ENCODE measurements around the gene RAB3C. TPM values are rescaled to one million over a fixed set of nuclear protein-coding genes. Genes with fewer than 3 reads are reported as not detected.

RAB3C gene
- total and polyA plus RNA-seq, 2 experiments from 2014 or later: 15.0 to 30.6 TPM

DNA sequence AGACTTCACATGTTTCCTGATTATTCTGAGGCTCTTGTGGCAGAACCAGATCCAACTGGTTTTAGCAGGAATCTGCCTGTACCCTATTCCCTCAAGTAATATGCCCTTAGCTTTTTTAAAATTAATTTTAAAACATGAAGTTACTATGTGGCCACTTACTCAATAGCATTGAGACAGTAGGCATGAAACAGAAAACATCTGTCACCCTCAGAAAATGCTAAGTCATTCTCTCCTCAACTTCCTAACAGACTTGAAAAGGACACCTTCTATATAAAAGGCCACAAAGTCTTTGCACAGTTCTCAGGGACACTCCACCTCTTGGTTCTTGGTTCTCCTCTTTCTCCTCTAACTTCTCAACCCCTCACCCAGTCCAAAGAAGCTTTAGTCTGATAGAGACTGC, 277.8 kb downstream of the RAB3C start:
- H3K36me3 Mint-ChIP-seq (ENCODE audit: low read depth): no peaks in the 10 kb centered on the region
- no peak overlapping the region for H3K4me2 ChIP-seq
- H3K27ac Mint-ChIP-seq: no peak overlapping the region
- H3K27ac ChIP-seq (ENCODE audit: low read depth): no peak overlapping the region
- H3K27me3 Mint-ChIP-seq (ENCODE audit: insufficient read depth, low read depth, poor library complexity): no peaks in the 10 kb centered on the region
- no peaks in the 10 kb centered on the region for H3K79me2 ChIP-seq (replicated peaks; ENCODE audit: insufficient read depth)
- TF ChIP-seq NANOG (IDR thresholded peaks at IDR 0.05; ENCODE audit: borderline replicate concordance) (no peak), EZH2 (IDR thresholded peaks at IDR 0.05; ENCODE audit: low read depth, unreplicated experiment) (no peak), CREB1 (CRISPR knock-in tag; IDR thresholded peaks at IDR 0.05; ENCODE audit: low read depth) (no peak)
- TF ChIP-seq, protein P1, sequence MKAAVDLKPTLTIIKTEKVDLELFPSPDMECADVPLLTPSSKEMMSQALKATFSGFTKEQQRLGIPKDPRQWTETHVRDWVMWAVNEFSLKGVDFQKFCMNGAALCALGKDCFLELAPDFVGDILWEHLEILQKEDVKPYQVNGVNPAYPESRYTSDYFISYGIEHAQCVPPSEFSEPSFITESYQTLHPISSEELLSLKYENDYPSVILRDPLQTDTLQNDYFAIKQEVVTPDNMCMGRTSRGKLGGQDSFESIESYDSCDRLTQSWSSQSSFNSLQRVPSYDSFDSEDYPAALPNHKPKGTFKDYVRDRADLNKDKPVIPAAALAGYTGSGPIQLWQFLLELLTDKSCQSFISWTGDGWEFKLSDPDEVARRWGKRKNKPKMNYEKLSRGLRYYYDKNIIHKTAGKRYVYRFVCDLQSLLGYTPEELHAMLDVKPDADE (IDR thresholded peaks at IDR 0.05): no peak
- H3K4me3 Mint-ChIP-seq: no peak overlapping the region
- no peaks in the 10 kb centered on the region for H4K20me1 ChIP-seq (replicated peaks; ENCODE audit: insufficient read depth)
- H3F3A ChIP-seq (replicated peaks; ENCODE audit: low read depth): no peaks in the 10 kb centered on the region
- no peak for DNase-seq (ENCODE audit: low spot score)
- H3K4me1 ChIP-seq (ENCODE audit: insufficient read depth): peaks cover 3% of the 10 kb centered on the region
- no peaks in the 10 kb centered on the region for H3K27me3 ChIP-seq (ENCODE audit: insufficient read depth)
- peak overlapping the region; percentile 56; the same call in 1 of the 2 replicates for H2AFZ ChIP-seq
- ATAC-seq: no peak
- H3K4me1 Mint-ChIP-seq: peaks cover 13% of the 10 kb centered on the region; the same call in 2 of the 3 replicates
- no peaks in the 10 kb centered on the region for H3K36me3 ChIP-seq (ENCODE audit: insufficient read depth)
- no peaks in the 10 kb centered on the region for H3K9me3 Mint-ChIP-seq
- no peak overlapping the region for H3K4me3 ChIP-seq
- peaks cover 7% of the 10 kb centered on the region; the same call in 1 of the 2 replicates for H3K9me2 ChIP-seq (ENCODE audit: insufficient read depth)

GRCh38 chr5:58868931-58869330, 286.1 kb downstream of the RAB3C start:
- Histone ChIP-seq H3F3A (replicated peaks; ENCODE audit: low read depth) (no peaks in the 10 kb centered on the region), H3K4me1 (ENCODE audit: insufficient read depth) (no peaks in the 10 kb centered on the region), H3K4me3 (no peak overlapping the region), H4K20me1 (replicated peaks; ENCODE audit: insufficient read depth) (no peaks in the 10 kb centered on the region), H3K27me3 (ENCODE audit: insufficient read depth) (no peaks in the 10 kb centered on the region), H2AFZ (no peak overlapping the region), H3K27ac (ENCODE audit: low read depth) (no peak overlapping the region), H3K9me2 (ENCODE audit: insufficient read depth) (no peaks in the 10 kb centered on the region), H3K36me3 (ENCODE audit: insufficient read depth) (no peaks in the 10 kb centered on the region), H3K79me2 (replicated peaks; ENCODE audit: insufficient read depth) (no peaks in the 10 kb centered on the region), H3K4me2 (no peak overlapping the region)
- H3K27me3 Mint-ChIP-seq (ENCODE audit: insufficient read depth, low read depth, poor library complexity): peaks cover 2% of the 10 kb centered on the region
- H3K4me3 Mint-ChIP-seq: no peak overlapping the region
- TF ChIP-seq ZNF331 (CRISPR knock-in tag; IDR thresholded peaks at IDR 0.05; ENCODE audit: low read depth) (no peak), CREB1 (CRISPR knock-in tag; IDR thresholded peaks at IDR 0.05; ENCODE audit: low read depth) (no peak)
- ATAC-seq: no peak
- H3K4me1 Mint-ChIP-seq: no peaks in the 10 kb centered on the region
- DNase-seq (ENCODE audit: low spot score): no peak
- no peaks in the 10 kb centered on the region for H3K36me3 Mint-ChIP-seq (ENCODE audit: low read depth)
- no peak overlapping the region for H3K27ac Mint-ChIP-seq
- no peaks in the 10 kb centered on the region for H3K9me3 Mint-ChIP-seq

GRCh38 chr5:58871648-58872242, 288.9 kb downstream of the RAB3C start:
- Mint-ChIP-seq H3K27me3 (ENCODE audit: insufficient read depth, low read depth, poor library complexity) (peaks cover 2% of the 10 kb centered on the region), H3K27ac (no peak overlapping the region), H3K4me3 (no peak overlapping the region), H3K36me3 (ENCODE audit: low read depth) (no peaks in the 10 kb centered on the region), H3K4me1 (no peaks in the 10 kb centered on the region), H3K9me3 (no peaks in the 10 kb centered on the region)
- no peaks in the 10 kb centered on the region for H3K79me2 ChIP-seq (replicated peaks; ENCODE audit: insufficient read depth)
- H3K36me3 ChIP-seq (ENCODE audit: insufficient read depth): no peaks in the 10 kb centered on the region
- DNase-seq (ENCODE audit: low spot score) (peak; percentile 65), ATAC-seq (no peak)
- H3F3A ChIP-seq (replicated peaks; ENCODE audit: low read depth): no peaks in the 10 kb centered on the region
- H3K27me3 ChIP-seq (ENCODE audit: insufficient read depth): no peaks in the 10 kb centered on the region
- no peak overlapping the region for H3K4me2 ChIP-seq
- H4K20me1 ChIP-seq (replicated peaks; ENCODE audit: insufficient read depth): no peaks in the 10 kb centered on the region
- no peaks in the 10 kb centered on the region for H3K4me1 ChIP-seq (ENCODE audit: insufficient read depth)
- H3K9me2 ChIP-seq (ENCODE audit: insufficient read depth): no peaks in the 10 kb centered on the region
- no peak overlapping the region for H3K4me3 ChIP-seq
- TF ChIP-seq CTCF (conservative IDR thresholded peaks at IDR 0.05; ENCODE audit: low read depth in 2 of 2) (peak; percentile 57 to 74), REST (IDR thresholded peaks at IDR 0.05; ENCODE audit: unreplicated experiment) (no peak), POLR2AphosphoS5 (IDR thresholded peaks at IDR 0.05; ENCODE audit: low read depth) (no peak)
- TF ChIP-seq, protein P1 (IDR thresholded peaks at IDR 0.05): no peak
- no peak overlapping the region for H2AFZ ChIP-seq
- no peak overlapping the region for H3K27ac ChIP-seq (ENCODE audit: low read depth)
